ENCODE measurements around the gene CNFN. TPM values are rescaled to one million over a fixed set of nuclear protein-coding genes. Genes with fewer than 3 reads are reported as not detected.

CNFN gene
- polyA plus RNA-seq, 2 of the 4 experiments (the other 2 are of a cell fraction) = 5.1 to 33.2 TPM

- TF ChIP-seq, protein P1, sequence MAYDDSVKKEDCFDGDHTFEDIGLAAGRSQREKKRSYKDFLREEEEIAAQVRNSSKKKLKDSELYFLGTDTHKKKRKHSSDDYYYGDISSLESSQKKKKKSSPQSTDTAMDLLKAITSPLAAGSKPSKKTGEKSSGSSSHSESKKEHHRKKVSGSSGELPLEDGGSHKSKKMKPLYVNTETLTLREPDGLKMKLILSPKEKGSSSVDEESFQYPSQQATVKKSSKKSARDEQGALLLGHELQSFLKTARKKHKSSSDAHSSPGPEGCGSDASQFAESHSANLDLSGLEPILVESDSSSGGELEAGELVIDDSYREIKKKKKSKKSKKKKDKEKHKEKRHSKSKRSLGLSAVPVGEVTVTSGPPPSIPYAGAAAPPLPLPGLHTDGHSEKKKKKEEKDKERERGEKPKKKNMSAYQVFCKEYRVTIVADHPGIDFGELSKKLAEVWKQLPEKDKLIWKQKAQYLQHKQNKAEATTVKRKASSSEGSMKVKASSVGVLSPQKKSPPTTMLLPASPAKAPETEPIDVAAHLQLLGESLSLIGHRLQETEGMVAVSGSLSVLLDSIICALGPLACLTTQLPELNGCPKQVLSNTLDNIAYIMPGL (CRISPR knock-in tag; IDR thresholded peaks at IDR 0.05; ENCODE audit: borderline replicate concordance) = no peak
- TF ChIP-seq POLR2AphosphoS2 (conservative IDR thresholded peaks at IDR 0.05; ENCODE audit: low read length) (no peak), MAFK (IDR thresholded peaks at IDR 0.05; ENCODE audit: partially characterized antibody) (no peak), ZSCAN20 (CRISPR knock-in tag; IDR thresholded peaks at IDR 0.05) (no peak)
These were observed 30.0 kb upstream of the CNFN start (continued) for GRCh38 chr19:42420055-42420544.

DNA sequence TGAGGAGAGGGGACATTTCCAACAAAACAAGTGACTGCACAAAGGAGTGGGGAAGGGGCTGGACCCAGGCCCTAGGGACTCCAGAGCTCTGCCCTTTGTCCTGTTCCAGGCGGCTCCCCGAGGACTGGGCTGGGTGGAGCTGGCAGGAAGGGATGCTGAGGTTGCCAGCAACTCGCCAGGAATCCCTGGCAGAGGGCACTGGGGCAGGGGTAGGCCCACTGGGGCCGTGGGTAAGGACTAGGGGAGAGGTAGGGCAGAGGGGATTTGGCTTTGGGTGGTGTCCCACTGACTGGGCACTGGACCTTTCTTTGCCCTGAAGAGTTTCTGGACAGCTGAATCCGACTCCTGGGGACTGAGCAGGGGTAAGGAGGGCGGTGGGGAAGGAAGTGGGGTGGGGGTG, 29.2 kb upstream of the CNFN start:
- TF ChIP-seq JUNB (IDR thresholded peaks at IDR 0.05) (no peak), CBX8 (IDR thresholded peaks at IDR 0.05) (no peak), PHF8 (IDR thresholded peaks at IDR 0.05; ENCODE audit: borderline replicate concordance, low read depth) (no peak), RNF2 (IDR thresholded peaks at IDR 0.05; ENCODE audit: borderline replicate concordance, low read depth) (no peak), HOXB5 (CRISPR knock-in tag; IDR thresholded peaks at IDR 0.05) (no peak), RARB (CRISPR knock-in tag; IDR thresholded peaks at IDR 0.05) (no peak)
- ChIA-PET POLR2A (no interaction called here), CTCF (interaction anchor here (0.6 to 12.2 kb wide), 21 partner anchors 7 to 310 kb away, joined by 3 to 302 read pairs (median 5); partner anchors contain the start of gene CXCL17)
- FAIRE-seq (no peak), ATAC-seq (no peak), DNase-seq (ENCODE audit: low read depth in 1 of 2, low spot score in 1 of 2) (no peak)
- no peak overlapping the region for H3K4me3 ChIP-seq
- H3K4me2 ChIP-seq = no peak overlapping the region
- no peak overlapping the region for H3K27ac ChIP-seq
- no peaks in the 10 kb centered on the region for H3K9me3 ChIP-seq
- WGBS (ENCODE audit: missing lambda C conversion rate) = 70% methylated on average over 6 of the region's 6 CpGs
- H3K4me1 ChIP-seq = peaks cover 18% of the 10 kb centered on the region

DNA sequence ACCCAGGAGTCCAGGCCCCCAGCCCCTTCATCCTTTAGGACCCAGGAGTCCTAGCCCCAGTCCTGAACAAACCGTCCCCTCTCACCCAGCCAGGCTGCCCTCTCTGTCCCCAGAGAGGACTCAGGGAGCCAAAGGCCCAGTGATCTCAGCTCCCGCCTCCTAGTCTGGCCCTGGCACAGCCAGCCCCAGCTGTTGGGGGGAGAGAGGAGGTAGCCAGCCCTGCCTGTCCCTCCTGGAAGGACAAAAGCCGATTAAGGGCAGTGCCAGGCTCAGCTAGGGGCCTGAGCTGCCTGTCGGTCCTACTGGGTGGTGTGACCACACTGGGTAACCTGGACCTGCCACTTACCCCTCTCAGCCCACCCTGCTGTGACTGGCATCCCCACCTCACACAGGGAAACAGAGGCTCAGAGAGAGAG, 22.6 kb upstream of the CNFN start:
- H3K27ac ChIP-seq = peak overlapping the region in 1 of 2 experiments; percentile 10; a peak in 1 of 6 replicates

DNA sequence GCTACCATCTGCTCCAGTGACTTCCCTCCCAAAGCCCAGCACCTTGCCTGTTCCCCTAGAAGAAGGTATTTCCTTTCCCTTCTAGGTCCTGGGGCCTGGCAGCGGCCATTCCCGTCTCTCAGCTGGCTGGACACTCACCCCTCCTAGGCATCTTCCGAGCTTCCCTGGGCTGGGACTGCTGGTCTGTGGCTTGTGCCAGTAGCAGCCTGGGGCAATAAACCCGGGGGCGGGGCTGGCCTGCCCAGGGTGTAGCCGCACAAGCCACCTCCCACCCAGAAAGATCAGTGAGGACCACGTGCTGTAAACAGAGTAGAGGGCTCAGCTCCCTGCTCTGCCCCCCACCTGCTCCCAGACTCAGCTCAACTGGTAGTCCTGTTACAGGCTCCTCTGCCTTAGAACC, 22.1 kb upstream of the CNFN start:
- H3K4me1 ChIP-seq = no peaks in the 10 kb centered on the region
- FAIRE-seq (no peak), DNase-seq (ENCODE audit: low read depth in 1 of 2, low spot score in 1 of 2) (no peak), ATAC-seq (peak; percentile 12; a peak in 4 of 6 replicates)
- WGBS (ENCODE audit: missing lambda C conversion rate) = 71% methylated on average over 7 of the region's 7 CpGs
- H3K9me3 ChIP-seq = no peaks in the 10 kb centered on the region
- no peak overlapping the region for H3K4me2 ChIP-seq
- ChIA-PET CTCF (interaction anchor here (1.1 to 12.2 kb wide), 13 partner anchors 8 to 303 kb away, joined by 3 to 302 read pairs (median 7); partner anchors contain the start of gene LIPE), POLR2A (interaction anchor here (1.2 to 1.7 kb wide), 3 partner anchors 11 to 15 kb away, joined by 3 to 7 read pairs (median 4); no protein-coding TSS in a partner anchor)
- no peak overlapping the region for H3K4me3 ChIP-seq
- no peak overlapping the region for H3K27ac ChIP-seq
- TF ChIP-seq SMC3 (IDR thresholded peaks at IDR 0.05) = no peak
- TF ChIP-seq HES2 (IDR thresholded peaks at IDR 0.05) = no peak
- TF ChIP-seq BHLHE40 (IDR thresholded peaks at IDR 0.05; ENCODE audit: low read depth, low read length) = no peak
- TF ChIP-seq MYC (IDR thresholded peaks at IDR 0.05; ENCODE audit: borderline replicate concordance, low read length) = no peak
- TF ChIP-seq, protein P2, sequence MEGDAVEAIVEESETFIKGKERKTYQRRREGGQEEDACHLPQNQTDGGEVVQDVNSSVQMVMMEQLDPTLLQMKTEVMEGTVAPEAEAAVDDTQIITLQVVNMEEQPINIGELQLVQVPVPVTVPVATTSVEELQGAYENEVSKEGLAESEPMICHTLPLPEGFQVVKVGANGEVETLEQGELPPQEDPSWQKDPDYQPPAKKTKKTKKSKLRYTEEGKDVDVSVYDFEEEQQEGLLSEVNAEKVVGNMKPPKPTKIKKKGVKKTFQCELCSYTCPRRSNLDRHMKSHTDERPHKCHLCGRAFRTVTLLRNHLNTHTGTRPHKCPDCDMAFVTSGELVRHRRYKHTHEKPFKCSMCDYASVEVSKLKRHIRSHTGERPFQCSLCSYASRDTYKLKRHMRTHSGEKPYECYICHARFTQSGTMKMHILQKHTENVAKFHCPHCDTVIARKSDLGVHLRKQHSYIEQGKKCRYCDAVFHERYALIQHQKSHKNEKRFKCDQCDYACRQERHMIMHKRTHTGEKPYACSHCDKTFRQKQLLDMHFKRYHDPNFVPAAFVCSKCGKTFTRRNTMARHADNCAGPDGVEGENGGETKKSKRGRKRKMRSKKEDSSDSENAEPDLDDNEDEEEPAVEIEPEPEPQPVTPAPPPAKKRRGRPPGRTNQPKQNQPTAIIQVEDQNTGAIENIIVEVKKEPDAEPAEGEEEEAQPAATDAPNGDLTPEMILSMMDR (IDR thresholded peaks at IDR 0.05) = no peak

More for the DNA sequence above, 22.6 kb upstream of the CNFN start:
- H3K9me3 ChIP-seq = no peaks in the 10 kb centered on the region
- CTCF ChIA-PET = interaction anchor here (0.6 to 12.2 kb wide), 14 partner anchors 8 to 304 kb away, joined by 3 to 302 read pairs (median 6); partner anchors contain the start of genes LIPE and ZNF526
- H3K4me1 ChIP-seq = no peaks in the 10 kb centered on the region
- no peak for DNase-seq (ENCODE audit: low read depth in 1 of 2, low spot score in 1 of 2)
- ATAC-seq = peak in 1 of 2 experiments; percentile 11; a peak in 2 of 6 replicates
- POLR2A ChIA-PET = interaction anchor here (0.6 to 1.7 kb wide), 4 partner anchors 10 to 219 kb away, joined by 3 to 7 read pairs (median 4); no protein-coding TSS in a partner anchor
- TF ChIP-seq FOSB (CRISPR knock-in tag; IDR thresholded peaks at IDR 0.05) (no peak), NPAS2 (CRISPR knock-in tag; IDR thresholded peaks at IDR 0.05; ENCODE audit: borderline replicate concordance) (no peak), BHLHE40 (IDR thresholded peaks at IDR 0.05; ENCODE audit: low read depth, low read length) (no peak), HOXB5 (CRISPR knock-in tag; IDR thresholded peaks at IDR 0.05) (no peak), MAFK (IDR thresholded peaks at IDR 0.05; ENCODE audit: partially characterized antibody) (no peak), POLR2AphosphoS2 (conservative IDR thresholded peaks at IDR 0.05; ENCODE audit: low read length) (no peak), HEYL (CRISPR knock-in tag; IDR thresholded peaks at IDR 0.05) (no peak), CBX2 (IDR thresholded peaks at IDR 0.05; ENCODE audit: borderline replicate concordance, low read depth) (no peak), TFCP2L1 (CRISPR knock-in tag; IDR thresholded peaks at IDR 0.05) (no peak), ESRRA (IDR thresholded peaks at IDR 0.05; ENCODE audit: borderline replicate concordance, low read length) (no peak), POLR2A (IDR thresholded peaks at IDR 0.05; ENCODE audit: low read length) (no peak), TP53 (CRISPR knock-in tag; IDR thresholded peaks at IDR 0.05) (no peak)
- TF ChIP-seq, protein P1 (CRISPR knock-in tag; IDR thresholded peaks at IDR 0.05; ENCODE audit: borderline replicate concordance) = no peak
- 76% methylated on average over 4 of the region's 4 CpGs for WGBS (ENCODE audit: missing lambda C conversion rate)
- no peak for FAIRE-seq
- H3K4me3 ChIP-seq = no peak overlapping the region
- no peak overlapping the region for H3K4me2 ChIP-seq
